DND-41 (cell line): ENCODE measurements around the gene NUDT3.

Experiments
- CTCF ChIP-seq: IDR thresholded peaks from 2 replicates; pipeline ENCODE4 v1.5.1; 2012; ENCODE audit warnings: borderline replicate concordance, low read length, moderate library complexity, mild to moderate bottlenecking; ENCODE audit not compliant: poor library complexity, severe bottlenecking; ENCODE audit errors: extremely low read depth
- EZH2 ChIP-seq: IDR thresholded peaks from 3 replicates; pipeline ENCODE4 v1.6.1; 2012; ENCODE audit warnings: borderline replicate concordance, low read depth, mild to moderate bottlenecking, moderate library complexity, low read length, inconsistent platforms; ENCODE audit not compliant: severe bottlenecking

GRCh38 chr6:34375833-34376232, 16.6 kb downstream of the NUDT3 start:
- TF ChIP-seq CTCF (no peak), EZH2 (no peak)
